SU-DHL-6 (cell line): ENCODE data around the gene TOLLIP.

Experiments used
- CTCF ChIP-seq: fragments of 200-600 bp; sonication (generic); IDR thresholded peaks from one replicate; pipeline ENCODE4 v1.5.1; 2017; ENCODE audit warnings: antibody characterized with exemption, mild to moderate bottlenecking, low read length, moderate library complexity; ENCODE audit not compliant: insufficient read depth, poor library complexity, severe bottlenecking
- EZH2phosphoT487 ChIP-seq: fragments of 200-600 bp; sonication (generic), shearing (Covaris generic); conservative IDR thresholded peaks from 2 replicates; pipeline ENCODE4 v1.6.1; 2018; ENCODE audit warnings: mild to moderate bottlenecking, antibody characterized with exemption, low read length, moderate library complexity, mixed read lengths

- TF ChIP-seq CTCF: no peak
- no peak for TF ChIP-seq EZH2phosphoT487
Observed at GRCh38 chr11:1349327-1350041, 40.1 kb upstream of the TOLLIP start.
